ENCODE data around the gene BAX. TPM values are rescaled to one million over a fixed set of nuclear protein-coding genes. Genes with fewer than 3 reads are reported as not detected.
A peak's percentile ranks its signal among the peaks of the same experiment; 100 is the strongest.

The BAX gene
- total and polyA plus RNA-seq, 2 of the 13 experiments (the other 11 are each of a cell fraction or from before 2014, with no cell fraction given), result 139 to 176 TPM

DNA sequence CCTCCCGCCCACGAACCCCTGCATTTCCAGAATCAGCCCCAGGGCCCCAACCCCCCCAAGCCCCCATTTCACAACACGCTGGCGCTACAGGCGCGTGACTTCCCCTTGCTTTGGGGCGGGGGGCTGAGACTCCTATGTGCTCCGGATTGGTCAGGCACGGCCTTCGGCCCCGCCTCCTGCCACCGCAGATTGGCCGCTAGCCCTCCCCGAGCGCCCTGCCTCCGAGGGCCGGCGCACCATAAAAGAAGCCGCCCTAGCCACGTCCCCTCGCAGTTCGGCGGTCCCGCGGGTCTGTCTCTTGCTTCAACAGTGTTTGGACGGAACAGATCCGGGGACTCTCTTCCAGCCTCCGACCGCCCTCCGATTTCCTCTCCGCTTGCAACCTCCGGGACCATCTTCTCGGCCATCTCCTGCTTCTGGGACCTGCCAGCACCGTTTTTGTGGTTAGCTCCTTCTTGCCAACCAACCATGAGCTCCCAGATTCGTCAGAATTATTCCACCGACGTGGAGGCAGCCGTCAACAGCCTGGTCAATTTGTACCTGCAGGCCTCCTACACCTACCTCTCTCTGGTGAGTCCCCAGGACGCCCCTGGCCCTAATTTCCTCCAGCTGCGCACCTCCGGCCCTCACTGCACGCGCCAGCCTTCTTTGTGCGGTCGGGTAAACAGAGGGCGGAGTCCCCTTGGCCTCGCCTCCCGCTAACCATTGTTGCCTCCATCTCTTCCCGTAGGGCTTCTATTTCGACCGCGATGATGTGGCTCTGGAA is 10.5 kb downstream of the BAX start, which contains the start of gene FTL (continued):
- TF ChIP-seq, protein P1, sequence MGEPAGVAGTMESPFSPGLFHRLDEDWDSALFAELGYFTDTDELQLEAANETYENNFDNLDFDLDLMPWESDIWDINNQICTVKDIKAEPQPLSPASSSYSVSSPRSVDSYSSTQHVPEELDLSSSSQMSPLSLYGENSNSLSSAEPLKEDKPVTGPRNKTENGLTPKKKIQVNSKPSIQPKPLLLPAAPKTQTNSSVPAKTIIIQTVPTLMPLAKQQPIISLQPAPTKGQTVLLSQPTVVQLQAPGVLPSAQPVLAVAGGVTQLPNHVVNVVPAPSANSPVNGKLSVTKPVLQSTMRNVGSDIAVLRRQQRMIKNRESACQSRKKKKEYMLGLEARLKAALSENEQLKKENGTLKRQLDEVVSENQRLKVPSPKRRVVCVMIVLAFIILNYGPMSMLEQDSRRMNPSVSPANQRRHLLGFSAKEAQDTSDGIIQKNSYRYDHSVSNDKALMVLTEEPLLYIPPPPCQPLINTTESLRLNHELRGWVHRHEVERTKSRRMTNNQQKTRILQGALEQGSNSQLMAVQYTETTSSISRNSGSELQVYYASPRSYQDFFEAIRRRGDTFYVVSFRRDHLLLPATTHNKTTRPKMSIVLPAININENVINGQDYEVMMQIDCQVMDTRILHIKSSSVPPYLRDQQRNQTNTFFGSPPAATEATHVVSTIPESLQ (CRISPR knock-in tag; conservative IDR thresholded peaks at IDR 0.05), result peak; percentile 92
- TF ChIP-seq ZNF430 (CRISPR knock-in tag; IDR thresholded peaks at IDR 0.05), result peak; percentile 44; the same call in 1 of the 2 replicates
- peak; percentile 86 for TF ChIP-seq SALL1 (CRISPR knock-in tag; IDR thresholded peaks at IDR 0.05)
- peak; percentile 99 for TF ChIP-seq RBFOX2 (IDR thresholded peaks at IDR 0.05; ENCODE audit: low read depth, low read length)
- no peak for TF ChIP-seq ZNF460 (CRISPR knock-in tag; IDR thresholded peaks at IDR 0.05; ENCODE audit: borderline replicate concordance)
- 0 out of 2 replicates have a peak, but pooled peaks have one; percentile 8 for TF ChIP-seq ZNF354B (CRISPR knock-in tag; IDR thresholded peaks at IDR 0.05)
- TF ChIP-seq MYNN (CRISPR knock-in tag; IDR thresholded peaks at IDR 0.05; ENCODE audit: low read depth), result no peak
- peak; percentile 79; the same call in 1 of the 2 replicates for TF ChIP-seq ZNF441 (CRISPR knock-in tag; IDR thresholded peaks at IDR 0.05; ENCODE audit: borderline replicate concordance)
- TF ChIP-seq E2F1 (CRISPR knock-in tag; IDR thresholded peaks at IDR 0.05), result peak; percentile 65
- peak; percentile 76 for TF ChIP-seq BHLHE40 (IDR thresholded peaks at IDR 0.05; ENCODE audit: low read length)
- peak; percentile 90 for TF ChIP-seq FIP1L1 (IDR thresholded peaks at IDR 0.05; ENCODE audit: borderline replicate concordance, insufficient read depth, low read depth, low read length)
- TF ChIP-seq STAG1 (CRISPR knock-in tag; IDR thresholded peaks at IDR 0.05), result peak; percentile 38
- peak; percentile 40; the same call in 1 of the 2 replicates for TF ChIP-seq PPARG (CRISPR knock-in tag; conservative IDR thresholded peaks at IDR 0.05)
- TF ChIP-seq ZNF333 (CRISPR knock-in tag; IDR thresholded peaks at IDR 0.05; ENCODE audit: borderline replicate concordance), result peak; percentile 43; the same call in 1 of the 2 replicates
- TF ChIP-seq KDM4B (CRISPR knock-in tag; IDR thresholded peaks at IDR 0.05), result peak; percentile 74; the same call in 1 of the 2 replicates
- peak; percentile 60; the same call in 1 of the 2 replicates for TF ChIP-seq ZNF775 (CRISPR knock-in tag; IDR thresholded peaks at IDR 0.05; ENCODE audit: borderline replicate concordance)
- peak; percentile 93 for TF ChIP-seq SALL2 (CRISPR knock-in tag; IDR thresholded peaks at IDR 0.05)
- TF ChIP-seq ZNF713 (CRISPR knock-in tag; IDR thresholded peaks at IDR 0.05), result no peak
- TF ChIP-seq, protein P2, sequence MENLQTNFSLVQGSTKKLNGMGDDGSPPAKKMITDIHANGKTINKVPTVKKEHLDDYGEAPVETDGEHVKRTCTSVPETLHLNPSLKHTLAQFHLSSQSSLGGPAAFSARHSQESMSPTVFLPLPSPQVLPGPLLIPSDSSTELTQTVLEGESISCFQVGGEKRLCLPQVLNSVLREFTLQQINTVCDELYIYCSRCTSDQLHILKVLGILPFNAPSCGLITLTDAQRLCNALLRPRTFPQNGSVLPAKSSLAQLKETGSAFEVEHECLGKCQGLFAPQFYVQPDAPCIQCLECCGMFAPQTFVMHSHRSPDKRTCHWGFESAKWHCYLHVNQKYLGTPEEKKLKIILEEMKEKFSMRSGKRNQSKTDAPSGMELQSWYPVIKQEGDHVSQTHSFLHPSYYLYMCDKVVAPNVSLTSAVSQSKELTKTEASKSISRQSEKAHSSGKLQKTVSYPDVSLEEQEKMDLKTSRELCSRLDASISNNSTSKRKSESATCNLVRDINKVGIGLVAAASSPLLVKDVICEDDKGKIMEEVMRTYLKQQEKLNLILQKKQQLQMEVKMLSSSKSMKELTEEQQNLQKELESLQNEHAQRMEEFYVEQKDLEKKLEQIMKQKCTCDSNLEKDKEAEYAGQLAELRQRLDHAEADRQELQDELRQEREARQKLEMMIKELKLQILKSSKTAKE (CRISPR knock-in tag; IDR thresholded peaks at IDR 0.05; ENCODE audit: borderline replicate concordance), result 0 out of 2 replicates have a peak, but pooled peaks have one; percentile 40
- no peak for TF ChIP-seq ZSCAN22 (CRISPR knock-in tag; IDR thresholded peaks at IDR 0.05)
- no peak for TF ChIP-seq ZNF225 (CRISPR knock-in tag; IDR thresholded peaks at IDR 0.05)
